T-helper 2 cell treated with Interferon-gamma antibody and Interleukin-4, amounts not matched to agents 5 μg/mL and 100 μg/mL, for 36 hours (primary cell): Measurements from ENCODE around the gene FBLN2.

Experiments used
- DNase-seq: peaks from one replicate; pipeline ENCODE4 v3.0.0; 2021; ENCODE audit warnings: low spot score
- H3K27ac Mint-ChIP-seq: one replicate; pipeline ENCODE4 v1.8.0; 2021; ENCODE audit warnings: mild to moderate bottlenecking, mixed read lengths
- H3K27me3 Mint-ChIP-seq: one replicate; pipeline ENCODE4 v1.8.0; 2021; ENCODE audit warnings: low read depth, mixed read lengths
- H3K36me3 Mint-ChIP-seq: one replicate; pipeline ENCODE4 v1.8.0; 2021; ENCODE audit warnings: low read depth, mixed read lengths
- H3K4me1 Mint-ChIP-seq: one replicate; pipeline ENCODE4 v1.8.0; 2021; ENCODE audit warnings: low read depth, mixed read lengths
- H3K4me3 Mint-ChIP-seq: one replicate; pipeline ENCODE4 v1.8.0; 2022; ENCODE audit warnings: mild to moderate bottlenecking, moderate library complexity, mixed read lengths
- H3K9me3 Mint-ChIP-seq: one replicate; pipeline ENCODE4 v1.8.0; 2021; ENCODE audit warnings: mixed read lengths

FBLN2 gene

GRCh38 chr3:13532631-13533030 is 16.3 kb upstream of the FBLN2 start:
- H3K36me3 Mint-ChIP-seq = no peaks in the 10 kb centered on the region
- no peak for DNase-seq
- no peak overlapping the region for H3K27ac Mint-ChIP-seq
- no peak overlapping the region for H3K4me3 Mint-ChIP-seq
- no peaks in the 10 kb centered on the region for H3K9me3 Mint-ChIP-seq
- no peaks in the 10 kb centered on the region for H3K27me3 Mint-ChIP-seq
- H3K4me1 Mint-ChIP-seq = peaks cover 5% of the 10 kb centered on the region

GRCh38 chr3:13533885-13534301 is 15.0 kb upstream of the FBLN2 start:
- Mint-ChIP-seq H3K9me3 (no peaks in the 10 kb centered on the region), H3K27ac (no peak overlapping the region), H3K4me3 (no peak overlapping the region), H3K36me3 (no peaks in the 10 kb centered on the region), H3K4me1 (peaks cover 5% of the 10 kb centered on the region), H3K27me3 (no peaks in the 10 kb centered on the region)
- no peak for DNase-seq

GRCh38 chr3:13535526-13535875 is 13.4 kb upstream of the FBLN2 start:
- H3K4me3 Mint-ChIP-seq = no peak overlapping the region
- no peaks in the 10 kb centered on the region for H3K9me3 Mint-ChIP-seq
- H3K27me3 Mint-ChIP-seq = no peaks in the 10 kb centered on the region
- H3K36me3 Mint-ChIP-seq = no peaks in the 10 kb centered on the region
- H3K27ac Mint-ChIP-seq = no peak overlapping the region
- DNase-seq = no peak
- peaks cover 5% of the 10 kb centered on the region for H3K4me1 Mint-ChIP-seq

- peaks cover 5% of the 10 kb centered on the region for H3K4me1 Mint-ChIP-seq
- DNase-seq = no peak
- no peaks in the 10 kb centered on the region for H3K36me3 Mint-ChIP-seq
- H3K9me3 Mint-ChIP-seq = no peaks in the 10 kb centered on the region
- H3K27ac Mint-ChIP-seq = no peak overlapping the region
- no peak overlapping the region for H3K4me3 Mint-ChIP-seq
- no peaks in the 10 kb centered on the region for H3K27me3 Mint-ChIP-seq
These were observed 13.0 kb upstream of the FBLN2 start for GRCh38 chr3:13535905-13536304.

- DNase-seq = no peak
- peak overlapping the region; percentile 15 for H3K4me3 Mint-ChIP-seq
- H3K4me1 Mint-ChIP-seq = peaks cover 5% of the 10 kb centered on the region
- no peaks in the 10 kb centered on the region for H3K36me3 Mint-ChIP-seq
- H3K27me3 Mint-ChIP-seq = no peaks in the 10 kb centered on the region
- H3K9me3 Mint-ChIP-seq = no peaks in the 10 kb centered on the region
- no peak overlapping the region for H3K27ac Mint-ChIP-seq
These were observed 12.5 kb upstream of the FBLN2 start for GRCh38 chr3:13536432-13536831.

- no peak overlapping the region for H3K27ac Mint-ChIP-seq
- no peaks in the 10 kb centered on the region for H3K9me3 Mint-ChIP-seq
- H3K4me1 Mint-ChIP-seq = peaks cover 5% of the 10 kb centered on the region
- no peak for DNase-seq
- H3K27me3 Mint-ChIP-seq = no peaks in the 10 kb centered on the region
- H3K36me3 Mint-ChIP-seq = no peaks in the 10 kb centered on the region
- H3K4me3 Mint-ChIP-seq = peak overlapping the region; percentile 15
These were observed 12.1 kb upstream of the FBLN2 start for GRCh38 chr3:13536832-13537231.

- no peaks in the 10 kb centered on the region for H3K27me3 Mint-ChIP-seq
- no peaks in the 10 kb centered on the region for H3K36me3 Mint-ChIP-seq
- no peak overlapping the region for H3K4me3 Mint-ChIP-seq
- no peak for DNase-seq
- no peak overlapping the region for H3K27ac Mint-ChIP-seq
- H3K9me3 Mint-ChIP-seq = no peaks in the 10 kb centered on the region
- peaks cover 5% of the 10 kb centered on the region for H3K4me1 Mint-ChIP-seq
These were observed 11.5 kb upstream of the FBLN2 start for GRCh38 chr3:13537244-13537908.

GRCh38 chr3:13537909-13538296 is 11.0 kb upstream of the FBLN2 start:
- H3K4me1 Mint-ChIP-seq = peaks cover 5% of the 10 kb centered on the region
- H3K27ac Mint-ChIP-seq = no peak overlapping the region
- H3K36me3 Mint-ChIP-seq = no peaks in the 10 kb centered on the region
- H3K9me3 Mint-ChIP-seq = no peaks in the 10 kb centered on the region
- H3K4me3 Mint-ChIP-seq = no peak overlapping the region
- no peaks in the 10 kb centered on the region for H3K27me3 Mint-ChIP-seq
- no peak for DNase-seq

GRCh38 chr3:13538520-13539291 is 10.2 kb upstream of the FBLN2 start:
- DNase-seq = no peak
- Mint-ChIP-seq H3K4me1 (peaks cover 5% of the 10 kb centered on the region), H3K36me3 (no peaks in the 10 kb centered on the region), H3K9me3 (no peaks in the 10 kb centered on the region), H3K27me3 (no peaks in the 10 kb centered on the region), H3K27ac (no peak overlapping the region), H3K4me3 (no peak overlapping the region)

- no peak for DNase-seq
- H3K9me3 Mint-ChIP-seq = no peaks in the 10 kb centered on the region
- peaks cover 10% of the 10 kb centered on the region for H3K4me1 Mint-ChIP-seq
- H3K27me3 Mint-ChIP-seq = no peaks in the 10 kb centered on the region
- no peak overlapping the region for H3K27ac Mint-ChIP-seq
- no peak overlapping the region for H3K4me3 Mint-ChIP-seq
- H3K36me3 Mint-ChIP-seq = no peaks in the 10 kb centered on the region
These were observed 9.7 kb upstream of the FBLN2 start for GRCh38 chr3:13539292-13539638.

GRCh38 chr3:13539671-13540070 is 9.3 kb upstream of the FBLN2 start:
- no peak overlapping the region for H3K4me3 Mint-ChIP-seq
- no peaks in the 10 kb centered on the region for H3K9me3 Mint-ChIP-seq
- H3K27ac Mint-ChIP-seq = no peak overlapping the region
- no peaks in the 10 kb centered on the region for H3K27me3 Mint-ChIP-seq
- no peak for DNase-seq
- no peaks in the 10 kb centered on the region for H3K36me3 Mint-ChIP-seq
- H3K4me1 Mint-ChIP-seq = peaks cover 14% of the 10 kb centered on the region

- Mint-ChIP-seq H3K36me3 (no peaks in the 10 kb centered on the region), H3K27me3 (no peaks in the 10 kb centered on the region), H3K4me3 (no peak overlapping the region), H3K27ac (no peak overlapping the region), H3K4me1 (peaks cover 22% of the 10 kb centered on the region), H3K9me3 (no peaks in the 10 kb centered on the region)
- DNase-seq = no peak
These were observed 8.5 kb upstream of the FBLN2 start for GRCh38 chr3:13540297-13540995.

GRCh38 chr3:13541691-13542090 is 7.2 kb upstream of the FBLN2 start:
- peaks cover 19% of the 10 kb centered on the region for H3K4me1 Mint-ChIP-seq
- DNase-seq = no peak
- no peaks in the 10 kb centered on the region for H3K27me3 Mint-ChIP-seq
- H3K4me3 Mint-ChIP-seq = no peak overlapping the region
- no peaks in the 10 kb centered on the region for H3K9me3 Mint-ChIP-seq
- H3K27ac Mint-ChIP-seq = no peak overlapping the region
- no peaks in the 10 kb centered on the region for H3K36me3 Mint-ChIP-seq

- Mint-ChIP-seq H3K9me3 (no peaks in the 10 kb centered on the region), H3K36me3 (no peaks in the 10 kb centered on the region), H3K4me1 (peaks cover 17% of the 10 kb centered on the region), H3K4me3 (no peak overlapping the region), H3K27me3 (peaks cover 2% of the 10 kb centered on the region), H3K27ac (no peak overlapping the region)
- no peak for DNase-seq
These were observed 6.8 kb upstream of the FBLN2 start for GRCh38 chr3:13542142-13542541.
